ENCODE results near the gene TUBGCP5.

DNA sequence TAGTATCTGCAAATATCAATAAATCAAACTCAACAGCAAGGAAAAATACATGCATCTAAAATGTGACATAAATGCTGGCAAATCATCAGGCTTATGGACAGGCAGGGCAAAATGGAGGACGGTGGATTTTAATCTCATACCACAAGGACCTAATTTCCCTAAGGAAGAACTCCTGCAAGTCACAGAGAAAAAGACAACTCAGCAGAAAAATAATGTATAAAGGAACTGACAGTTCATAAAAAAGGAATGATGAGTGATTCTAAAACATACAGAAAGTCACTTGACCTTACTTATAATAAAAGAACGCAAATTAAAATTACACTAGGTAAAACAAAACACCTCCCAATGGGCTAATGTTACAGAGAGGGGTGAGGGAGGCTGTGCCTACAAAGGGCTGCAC lies 17.2 kb downstream of the TUBGCP5 start:
- TF ChIP-seq TAF1 (IDR thresholded peaks at IDR 0.05; ENCODE audit: low read depth, low read length) (no peak), POLR2A (IDR thresholded peaks at IDR 0.05; ENCODE audit: low read depth, low read length) (no peak), POLR2AphosphoS5 (IDR thresholded peaks at IDR 0.05; ENCODE audit: low read depth, low read length) (no peak)

All from GM12891 (cell line).